ENCODE results near the gene RFTN2. TPM values are rescaled to one million over a fixed set of nuclear protein-coding genes. Genes with fewer than 3 reads are reported as not detected.

Gene RFTN2
- polyA plus RNA-seq, 1 of the 3 experiments (the other 2 are of a cell fraction): 0.05 TPM

DNA sequence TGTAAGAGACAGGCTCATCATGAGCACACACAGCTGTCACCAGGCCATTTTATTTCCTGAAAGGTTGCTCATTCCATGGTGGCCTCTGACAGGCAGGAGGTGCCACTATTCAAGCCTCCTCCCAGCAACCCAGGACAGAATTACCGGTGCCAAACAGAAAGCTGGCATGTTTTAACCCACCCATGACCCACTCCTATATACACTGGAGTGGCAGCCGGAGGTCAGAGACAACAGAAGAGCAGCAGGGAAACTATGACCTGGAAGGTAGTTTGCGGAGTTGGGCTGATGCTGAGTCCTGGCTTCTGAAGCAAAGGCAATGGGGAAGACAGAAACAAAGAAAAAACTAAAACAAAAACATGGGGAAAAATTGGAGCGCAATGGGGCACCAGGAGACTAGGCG lies 2.3 kb downstream of the RFTN2 start:
- Histone ChIP-seq H3K36me3 (replicated peaks in 1 of 2; ENCODE audit: control insufficient read depth in 1 of 2, insufficient read depth in 2 of 2, low read length in 1 of 2) (no peaks in the 10 kb centered on the region), H3K79me2 (ENCODE audit: insufficient read depth) (no peaks in the 10 kb centered on the region), H3F3A (replicated peaks; ENCODE audit: insufficient read depth) (peaks cover 3% of the 10 kb centered on the region), H3K4me3 (ENCODE audit: low read depth in 2 of 2, low read length in 1 of 2) (no peak overlapping the region), H3K27me3 (ENCODE audit: insufficient read depth) (no peaks in the 10 kb centered on the region), H3K27ac (ENCODE audit: low read depth in 2 of 2, low read length in 1 of 2) (no peak overlapping the region), H3K9me3 (no peaks in the 10 kb centered on the region), H3K9me2 (no peaks in the 10 kb centered on the region), H4K20me1 (ENCODE audit: insufficient read depth) (no peaks in the 10 kb centered on the region), H2AFZ (ENCODE audit: low read depth) (no peak overlapping the region), H3K4me2 (no peak overlapping the region), H3K4me1 (ENCODE audit: control insufficient read depth in 1 of 2, insufficient read depth in 2 of 2, low read depth in 1 of 2, low read length in 1 of 2) (peaks cover 0 to 5% of the 10 kb centered on the region in 2 experiments; a peak in 2 of 4 replicates), H3K9ac (no peak overlapping the region)
- DNase-seq: no peak
- TF ChIP-seq RCOR1 (IDR thresholded peaks at IDR 0.05; ENCODE audit: low read length): no peak
- no peak for TF ChIP-seq FOXM1 (IDR thresholded peaks at IDR 0.05; ENCODE audit: low read depth)
- TF ChIP-seq RXRA (IDR thresholded peaks at IDR 0.05; ENCODE audit: borderline replicate concordance, low read depth): no peak
- TF ChIP-seq EP300 (IDR thresholded peaks at IDR 0.05; ENCODE audit: borderline replicate concordance in 1 of 2, low read depth in 1 of 2, low read length in 1 of 2): no peak
- TF ChIP-seq, protein P1, sequence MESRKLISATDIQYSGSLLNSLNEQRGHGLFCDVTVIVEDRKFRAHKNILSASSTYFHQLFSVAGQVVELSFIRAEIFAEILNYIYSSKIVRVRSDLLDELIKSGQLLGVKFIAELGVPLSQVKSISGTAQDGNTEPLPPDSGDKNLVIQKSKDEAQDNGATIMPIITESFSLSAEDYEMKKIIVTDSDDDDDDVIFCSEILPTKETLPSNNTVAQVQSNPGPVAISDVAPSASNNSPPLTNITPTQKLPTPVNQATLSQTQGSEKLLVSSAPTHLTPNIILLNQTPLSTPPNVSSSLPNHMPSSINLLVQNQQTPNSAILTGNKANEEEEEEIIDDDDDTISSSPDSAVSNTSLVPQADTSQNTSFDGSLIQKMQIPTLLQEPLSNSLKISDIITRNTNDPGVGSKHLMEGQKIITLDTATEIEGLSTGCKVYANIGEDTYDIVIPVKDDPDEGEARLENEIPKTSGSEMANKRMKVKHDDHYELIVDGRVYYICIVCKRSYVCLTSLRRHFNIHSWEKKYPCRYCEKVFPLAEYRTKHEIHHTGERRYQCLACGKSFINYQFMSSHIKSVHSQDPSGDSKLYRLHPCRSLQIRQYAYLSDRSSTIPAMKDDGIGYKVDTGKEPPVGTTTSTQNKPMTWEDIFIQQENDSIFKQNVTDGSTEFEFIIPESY (IDR thresholded peaks at IDR 0.05; ENCODE audit: borderline replicate concordance, low read depth): no peak
- no peak for TF ChIP-seq TCF12 (IDR thresholded peaks at IDR 0.05)
- TF ChIP-seq, protein P2, sequence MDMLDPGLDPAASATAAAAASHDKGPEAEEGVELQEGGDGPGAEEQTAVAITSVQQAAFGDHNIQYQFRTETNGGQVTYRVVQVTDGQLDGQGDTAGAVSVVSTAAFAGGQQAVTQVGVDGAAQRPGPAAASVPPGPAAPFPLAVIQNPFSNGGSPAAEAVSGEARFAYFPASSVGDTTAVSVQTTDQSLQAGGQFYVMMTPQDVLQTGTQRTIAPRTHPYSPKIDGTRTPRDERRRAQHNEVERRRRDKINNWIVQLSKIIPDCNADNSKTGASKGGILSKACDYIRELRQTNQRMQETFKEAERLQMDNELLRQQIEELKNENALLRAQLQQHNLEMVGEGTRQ (IDR thresholded peaks at IDR 0.05; ENCODE audit: borderline replicate concordance, low read depth, low read length): no peak
- TF ChIP-seq RAD21 (IDR thresholded peaks at IDR 0.05; ENCODE audit: low read length): no peak
- TF ChIP-seq SMC3 (IDR thresholded peaks at IDR 0.05; ENCODE audit: low read depth, low read length): no peak
- no peak for TF ChIP-seq ELF1 (IDR thresholded peaks at IDR 0.05)
- TF ChIP-seq, protein P3, sequence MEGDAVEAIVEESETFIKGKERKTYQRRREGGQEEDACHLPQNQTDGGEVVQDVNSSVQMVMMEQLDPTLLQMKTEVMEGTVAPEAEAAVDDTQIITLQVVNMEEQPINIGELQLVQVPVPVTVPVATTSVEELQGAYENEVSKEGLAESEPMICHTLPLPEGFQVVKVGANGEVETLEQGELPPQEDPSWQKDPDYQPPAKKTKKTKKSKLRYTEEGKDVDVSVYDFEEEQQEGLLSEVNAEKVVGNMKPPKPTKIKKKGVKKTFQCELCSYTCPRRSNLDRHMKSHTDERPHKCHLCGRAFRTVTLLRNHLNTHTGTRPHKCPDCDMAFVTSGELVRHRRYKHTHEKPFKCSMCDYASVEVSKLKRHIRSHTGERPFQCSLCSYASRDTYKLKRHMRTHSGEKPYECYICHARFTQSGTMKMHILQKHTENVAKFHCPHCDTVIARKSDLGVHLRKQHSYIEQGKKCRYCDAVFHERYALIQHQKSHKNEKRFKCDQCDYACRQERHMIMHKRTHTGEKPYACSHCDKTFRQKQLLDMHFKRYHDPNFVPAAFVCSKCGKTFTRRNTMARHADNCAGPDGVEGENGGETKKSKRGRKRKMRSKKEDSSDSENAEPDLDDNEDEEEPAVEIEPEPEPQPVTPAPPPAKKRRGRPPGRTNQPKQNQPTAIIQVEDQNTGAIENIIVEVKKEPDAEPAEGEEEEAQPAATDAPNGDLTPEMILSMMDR (IDR thresholded peaks at IDR 0.05): no peak
- TF ChIP-seq, protein P4, sequence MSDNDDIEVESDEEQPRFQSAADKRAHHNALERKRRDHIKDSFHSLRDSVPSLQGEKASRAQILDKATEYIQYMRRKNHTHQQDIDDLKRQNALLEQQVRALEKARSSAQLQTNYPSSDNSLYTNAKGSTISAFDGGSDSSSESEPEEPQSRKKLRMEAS (IDR thresholded peaks at IDR 0.05; ENCODE audit: low read depth): no peak
- no peak for TF ChIP-seq SIN3A (IDR thresholded peaks at IDR 0.05; ENCODE audit: borderline replicate concordance, low read depth, low read length)
- TF ChIP-seq GABPA (IDR thresholded peaks at IDR 0.05; ENCODE audit: low read depth): no peak
- no peak for TF ChIP-seq FOXJ3 (CRISPR knock-in tag; IDR thresholded peaks at IDR 0.05)
- ChIA-PET POLR2A (no interaction called here), CTCF (no interaction called here)
- 86% methylated on average over 5 of the region's 5 CpGs for WGBS (ENCODE audit: low lambda C conversion rate)

Data from SK-N-SH (cell line).